CD4-positive, alpha-beta T cell (primary cell): ENCODE measurements around the gene NUP50. TPM values are rescaled to one million over a fixed set of nuclear protein-coding genes. Genes with fewer than 3 reads are reported as not detected.

ENCODE experiments used
- ATAC-seq: fragments of 200-7000 bp; cut with Tn5 transposase; one replicate; pipeline ENCODE4 v1.10.0; 2022; ENCODE audit warnings: mild to moderate bottlenecking; ENCODE audit not compliant: poor library complexity
- CTCF ChIA-PET: fragments of 350-600 bp; sonication (Branson Sonifier 250); formaldehyde crosslinking; loops from one replicate; lab custom pipeline; 2021; ENCODE audit warnings: antibody characterized with exemption, inconsistent platforms; lab: Charles Lee
- POLR2A ChIA-PET: fragments of 350-600 bp; sonication (Branson Sonifier 250); formaldehyde crosslinking; loops from one replicate; lab custom pipeline; 2021; ENCODE audit warnings: antibody characterized with exemption, inconsistent platforms; lab: Charles Lee
- DNase-seq, 14 experiments: peaks; one replicate each; pipeline ENCODE4 v3.0.0-alpha.2; 2013 to 2020; ENCODE audit warnings: mixed read lengths in 2 of 14
- H3K27ac ChIP-seq, 2 donors: one replicate each; pipeline versions ENCODE4 v1.5.1 to v1.7.0; 2013; ENCODE audit warnings: low read length in 2 of 2, low read depth in 1 of 2, mild to moderate bottlenecking in 1 of 2
- H3K27me3 ChIP-seq, 2 experiments: 1 replicate in 1 of 2; 2 replicates in 1 of 2; pipeline versions ENCODE4 v1.6.1 to v1.7.0; 2013; ENCODE audit warnings: low read length in 2 of 2, control low read depth in 1 of 2, mild to moderate bottlenecking in 1 of 2, moderate library complexity in 1 of 2; ENCODE audit not compliant: insufficient read depth in 2 of 2, control insufficient read depth in 1 of 2
- H3K36me3 ChIP-seq: one replicate; pipeline ENCODE4 v1.6.1; 2013; ENCODE audit warnings: low read length, control low read depth; ENCODE audit not compliant: insufficient read depth
- H3K4me1 ChIP-seq: one replicate; pipeline ENCODE4 v1.6.1; 2013; ENCODE audit warnings: low read length, control low read depth; ENCODE audit not compliant: insufficient read depth
- H3K4me3 ChIP-seq: one replicate; pipeline ENCODE4 v1.5.1; 2013; ENCODE audit warnings: mild to moderate bottlenecking, low read length, moderate library complexity
- H3K9me3 ChIP-seq, 2 experiments: 1 replicate in 1 of 2; 2 replicates in 1 of 2; pipeline versions ENCODE4 v1.6.1 to v1.7.0; 2013; ENCODE audit warnings: low read length in 2 of 2, mild to moderate bottlenecking in 2 of 2, control low read depth in 1 of 2, moderate library complexity in 1 of 2; ENCODE audit not compliant: control insufficient read depth in 1 of 2, insufficient read depth in 1 of 2
- H3K27ac Mint-ChIP-seq: one replicate; pipeline ENCODE4 v1.8.0; 2020; ENCODE audit warnings: mixed read lengths
- H3K27me3 Mint-ChIP-seq: one replicate; pipeline ENCODE4 v1.8.0; 2021; ENCODE audit warnings: mixed read lengths
- H3K36me3 Mint-ChIP-seq: one replicate; pipeline ENCODE4 v1.8.0; 2021; ENCODE audit warnings: low read depth, mixed read lengths
- H3K4me1 Mint-ChIP-seq: one replicate; pipeline ENCODE4 v1.8.0; 2021; ENCODE audit warnings: low read depth, mixed read lengths
- H3K4me3 Mint-ChIP-seq: one replicate; pipeline ENCODE4 v1.8.0; 2020; ENCODE audit warnings: mild to moderate bottlenecking, mixed read lengths
- H3K9me3 Mint-ChIP-seq: one replicate; pipeline ENCODE4 v1.8.0; 2020; ENCODE audit warnings: mixed read lengths
- CTCF ChIP-seq: fragments of 200-600 bp; IDR thresholded peaks from one replicate; pipeline ENCODE4 v1.8.0; 2022; ENCODE audit warnings: antibody characterized with exemption, mild to moderate bottlenecking
- intact Hi-C, 2 experiments: fragments of 100-400 bp; cut with DNase I in 1 of 2; cut with micrococcal nuclease in 1 of 2; formaldehyde crosslinking; loops; one replicate each; pipeline versions ENCODE4 v1.15.1 to v1.9.0; 2023 to 2025; cut with DNase I, micrococcal nuclease
- total RNA-seq, 174 experiments: library from RNA in 2 of 174; stranded (reverse) in 2 of 174; gene quantifications; one replicate each; pipeline ENCODE4 v1.2.3 and lab custom pipeline; 2021 to 2026

NUP50 gene
- total RNA-seq, 2 experiments from 2014 or later = 141 TPM

- ChIA-PET CTCF (interaction anchor here (0.6 kb wide), 1 partner anchor 217 kb away, joined by 3 read pairs; no protein-coding TSS in a partner anchor), POLR2A (no interaction called here)
- H3K9me3 ChIP-seq = no peaks in the 10 kb centered on the region
- no peak for TF ChIP-seq CTCF
- intact Hi-C loops = no loop called here
- H3K27me3 ChIP-seq = no peaks in the 10 kb centered on the region
- H3K4me1 ChIP-seq = peaks cover 3% of the 10 kb centered on the region
- Mint-ChIP-seq H3K4me1 (peaks cover 5% of the 10 kb centered on the region), H3K36me3 (no peaks in the 10 kb centered on the region), H3K9me3 (no peaks in the 10 kb centered on the region), H3K4me3 (no peak overlapping the region), H3K27ac (no peak overlapping the region), H3K27me3 (no peaks in the 10 kb centered on the region)
- H3K36me3 ChIP-seq = peaks cover 4% of the 10 kb centered on the region
- ATAC-seq (no peak), DNase-seq (no peak)
- no peak overlapping the region for H3K27ac ChIP-seq
- no peak overlapping the region for H3K4me3 ChIP-seq
Measured at GRCh38 chr22:45216133-45217003, 52.6 kb downstream of the NUP50 start.

DNA sequence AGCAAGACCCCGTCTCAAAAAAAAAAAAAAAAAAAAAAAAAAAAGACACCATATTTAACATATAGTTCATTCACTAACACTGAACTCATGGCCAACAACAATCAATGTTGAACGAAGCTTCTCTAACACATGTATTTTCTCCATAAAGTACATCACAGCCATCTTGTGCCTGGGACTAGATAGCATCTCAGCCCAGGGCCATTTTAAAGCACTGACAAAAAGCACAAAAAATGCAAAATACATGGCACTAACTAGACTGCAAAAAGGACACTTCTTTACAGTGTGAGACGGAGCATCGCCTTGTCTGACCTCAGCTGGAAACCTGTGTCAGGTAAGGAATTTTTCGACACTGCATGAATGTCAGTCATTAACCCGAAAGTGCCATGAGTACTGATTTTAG lies 53.6 kb downstream of the NUP50 start:
- no peak for TF ChIP-seq CTCF
- no peak overlapping the region for H3K27ac ChIP-seq
- peaks cover 3% of the 10 kb centered on the region for H3K4me1 ChIP-seq
- H3K4me1 Mint-ChIP-seq = peaks cover 5% of the 10 kb centered on the region
- DNase-seq (no peak), ATAC-seq (no peak)
- H3K4me3 ChIP-seq = no peak overlapping the region
- no peaks in the 10 kb centered on the region for H3K36me3 Mint-ChIP-seq
- POLR2A ChIA-PET = no interaction called here
- no peak overlapping the region for H3K27ac Mint-ChIP-seq
- H3K36me3 ChIP-seq = no peaks in the 10 kb centered on the region
- H3K9me3 Mint-ChIP-seq = no peaks in the 10 kb centered on the region
- no peaks in the 10 kb centered on the region for H3K27me3 ChIP-seq
- no peaks in the 10 kb centered on the region for H3K9me3 ChIP-seq
- intact Hi-C loops = no loop called here
- H3K27me3 Mint-ChIP-seq = no peaks in the 10 kb centered on the region
- no peak overlapping the region for H3K4me3 Mint-ChIP-seq
- CTCF ChIA-PET = interaction anchor here (0.6 kb wide), 1 partner anchor 216 kb away, joined by 3 read pairs; no protein-coding TSS in a partner anchor

- ChIA-PET CTCF (no interaction called here), POLR2A (interaction anchor here (0.6 kb wide), 1 partner anchor 73 kb away, joined by 3 read pairs; no protein-coding TSS in a partner anchor)
- Mint-ChIP-seq H3K36me3 (no peaks in the 10 kb centered on the region), H3K4me3 (no peak overlapping the region), H3K4me1 (peaks cover 8% of the 10 kb centered on the region), H3K27ac (no peak overlapping the region), H3K27me3 (no peaks in the 10 kb centered on the region), H3K9me3 (no peaks in the 10 kb centered on the region)
- H3K4me3 ChIP-seq = no peak overlapping the region
- intact Hi-C loops = no loop called here
- peaks cover 3% of the 10 kb centered on the region for H3K4me1 ChIP-seq
- no peaks in the 10 kb centered on the region for H3K27me3 ChIP-seq
- H3K36me3 ChIP-seq = no peaks in the 10 kb centered on the region
- no peak overlapping the region for H3K27ac ChIP-seq
- no peak for TF ChIP-seq CTCF
- H3K9me3 ChIP-seq = no peaks in the 10 kb centered on the region
- ATAC-seq (no peak), DNase-seq (no peak)
Measured at GRCh38 chr22:45217806-45218205, 54.1 kb downstream of the NUP50 start.
